NCI-H524 (cell line): Measurements from ENCODE around the gene RPL11.
"Not testable (repeated sequence)": the region's sequence is repeated elsewhere in the genome, so short reads cannot be mapped to it uniquely, and the experiment has no call there.

ENCODE experiments used
- DNase-seq, 2 experiments: peaks; one replicate each; lab custom pipeline; 2025; lab: John Stamatoyannopoulos, UW

Gene RPL11

GRCh38 chr1:23685197-23685596 lies 6.4 kb upstream of the RPL11 start:
- DNase-seq = not testable (repeated sequence)

- DNase-seq = not testable (repeated sequence)
These were observed 3.9 kb upstream of the RPL11 start for GRCh38 chr1:23687680-23688079.

GRCh38 chr1:23688281-23688680 lies 3.3 kb upstream of the RPL11 start:
- not testable (repeated sequence) for DNase-seq

DNA sequence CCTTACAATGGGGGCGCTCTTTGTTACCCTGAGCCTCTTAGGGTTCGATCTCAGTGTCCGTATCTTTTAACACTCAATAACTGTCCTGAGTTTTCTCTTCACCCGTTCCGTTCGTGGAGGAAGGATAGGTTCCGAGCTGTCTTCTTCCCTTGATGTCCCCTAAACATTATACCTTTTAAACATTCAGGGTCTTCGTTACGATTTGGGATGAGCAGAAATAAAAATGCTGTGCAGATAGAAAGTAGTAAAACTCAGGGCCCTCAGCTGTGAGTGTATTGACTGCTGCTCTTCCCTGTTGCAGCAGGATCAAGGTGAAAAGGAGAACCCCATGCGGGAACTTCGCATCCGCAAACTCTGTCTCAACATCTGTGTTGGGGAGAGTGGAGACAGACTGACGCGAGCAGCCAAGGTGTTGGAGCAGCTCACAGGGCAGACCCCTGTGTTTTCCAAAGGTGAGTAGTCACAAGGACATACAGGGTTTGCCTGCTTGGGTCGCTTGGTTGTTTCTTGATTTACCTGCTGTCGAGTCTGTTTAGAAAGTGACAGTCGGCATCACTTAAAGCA lies 784 bp downstream of the RPL11 start:
- no peak for DNase-seq

DNA sequence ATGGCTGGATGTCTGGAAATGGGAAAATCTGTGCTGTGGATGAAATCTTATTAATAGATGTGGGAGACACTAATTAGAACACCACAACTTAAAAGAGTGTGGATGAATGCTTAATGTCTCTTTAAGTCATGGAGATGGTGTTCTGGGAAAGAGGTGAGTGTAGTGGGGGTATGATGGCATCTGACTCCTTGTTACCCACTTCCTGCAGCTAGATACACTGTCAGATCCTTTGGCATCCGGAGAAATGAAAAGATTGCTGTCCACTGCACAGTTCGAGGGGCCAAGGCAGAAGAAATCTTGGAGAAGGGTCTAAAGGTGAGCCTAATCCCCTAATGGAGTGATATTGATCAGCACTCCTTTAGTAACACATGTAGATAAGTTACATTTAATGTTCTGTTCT lies 2.0 kb downstream of the RPL11 start:
- no peak for DNase-seq

- no peak for DNase-seq
These were observed 2.8 kb downstream of the RPL11 start for GRCh38 chr1:23694371-23694770.

DNA sequence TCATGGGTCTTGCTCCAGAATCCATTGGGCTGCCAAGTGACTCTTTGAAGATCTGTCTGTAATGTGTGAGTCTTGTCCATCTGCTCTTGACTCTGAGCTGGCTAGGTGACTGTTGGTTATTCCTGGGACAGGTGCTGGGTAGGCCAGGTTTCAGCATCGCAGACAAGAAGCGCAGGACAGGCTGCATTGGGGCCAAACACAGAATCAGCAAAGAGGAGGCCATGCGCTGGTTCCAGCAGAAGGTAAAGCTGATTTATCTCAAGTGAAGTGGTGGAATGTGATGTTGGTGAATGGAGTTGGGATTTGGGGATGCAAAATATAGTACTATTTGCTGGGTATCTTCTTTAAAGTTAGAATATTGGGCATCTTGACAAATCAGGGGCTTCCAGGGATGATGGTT lies 4.1 kb downstream of the RPL11 start:
- DNase-seq = no peak

GRCh38 chr1:23696335-23696989 lies 4.9 kb downstream of the RPL11 start:
- no peak for DNase-seq

DNA sequence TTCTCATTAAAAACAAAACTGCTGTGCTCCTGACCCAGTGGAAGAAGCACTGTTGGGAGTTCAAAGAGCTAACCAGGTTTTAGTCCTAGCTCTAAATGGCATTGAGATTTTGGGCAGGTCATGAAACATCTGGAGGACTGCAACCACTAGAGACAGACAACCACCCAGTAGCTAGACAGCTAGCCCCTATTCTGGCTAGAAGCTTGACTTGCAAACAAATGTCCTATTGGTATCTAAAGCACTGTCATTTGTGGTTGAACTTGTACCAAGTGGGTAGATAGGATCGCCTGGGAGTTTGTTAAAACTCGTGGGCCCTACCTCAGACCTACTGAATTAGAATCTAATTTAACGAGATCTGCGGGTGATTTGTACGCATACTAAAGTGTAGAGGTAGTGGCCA lies 6.9 kb downstream of the RPL11 start:
- DNase-seq = no peak

DNA sequence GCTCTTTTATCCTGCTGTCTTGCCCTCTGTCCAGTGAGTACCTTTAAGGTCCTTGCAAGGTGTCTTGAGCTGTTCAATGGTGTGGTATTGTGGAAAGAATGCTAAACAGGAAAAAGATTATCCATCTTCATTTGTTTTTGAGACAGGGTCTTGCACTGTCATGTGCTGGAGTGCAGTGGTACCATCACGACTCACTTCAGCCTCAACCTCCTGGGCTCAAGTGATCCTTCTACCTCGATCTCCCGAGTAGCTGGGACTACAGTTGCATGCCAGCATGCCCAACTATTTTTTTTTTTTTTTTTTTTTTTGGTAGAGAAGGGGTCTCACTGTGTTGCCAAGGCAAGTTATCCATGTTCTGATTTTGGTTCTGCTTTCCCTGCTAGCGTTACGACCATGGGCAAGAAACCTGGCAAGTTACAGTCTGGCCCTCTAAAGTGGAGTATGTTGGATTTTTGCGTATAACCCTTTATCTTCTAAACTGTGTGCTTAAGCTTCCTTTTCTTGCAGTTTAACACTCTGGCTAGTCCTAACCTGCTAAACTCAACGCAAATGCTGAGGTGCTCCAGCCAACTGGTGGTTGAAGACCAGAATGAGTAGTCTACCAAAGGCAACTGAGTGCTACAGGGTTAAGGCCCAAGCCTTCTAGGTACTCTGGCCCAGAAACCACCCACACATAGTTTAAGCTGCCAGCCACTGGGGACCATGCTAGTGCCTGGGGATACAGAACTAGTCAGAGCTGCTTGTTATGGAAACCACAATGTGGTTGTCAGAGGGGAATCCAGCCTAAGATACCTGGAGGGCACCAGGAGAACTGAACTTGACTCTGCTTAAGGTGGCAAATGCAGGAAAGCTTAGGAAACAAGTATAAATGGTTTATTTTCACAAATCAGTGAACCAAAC lies 7.9 kb downstream of the RPL11 start:
- no peak for DNase-seq

GRCh38 chr1:23701310-23701709 lies 9.7 kb downstream of the RPL11 start:
- DNase-seq = no peak

GRCh38 chr1:23701996-23702395 lies 10.4 kb downstream of the RPL11 start:
- no peak for DNase-seq

DNA sequence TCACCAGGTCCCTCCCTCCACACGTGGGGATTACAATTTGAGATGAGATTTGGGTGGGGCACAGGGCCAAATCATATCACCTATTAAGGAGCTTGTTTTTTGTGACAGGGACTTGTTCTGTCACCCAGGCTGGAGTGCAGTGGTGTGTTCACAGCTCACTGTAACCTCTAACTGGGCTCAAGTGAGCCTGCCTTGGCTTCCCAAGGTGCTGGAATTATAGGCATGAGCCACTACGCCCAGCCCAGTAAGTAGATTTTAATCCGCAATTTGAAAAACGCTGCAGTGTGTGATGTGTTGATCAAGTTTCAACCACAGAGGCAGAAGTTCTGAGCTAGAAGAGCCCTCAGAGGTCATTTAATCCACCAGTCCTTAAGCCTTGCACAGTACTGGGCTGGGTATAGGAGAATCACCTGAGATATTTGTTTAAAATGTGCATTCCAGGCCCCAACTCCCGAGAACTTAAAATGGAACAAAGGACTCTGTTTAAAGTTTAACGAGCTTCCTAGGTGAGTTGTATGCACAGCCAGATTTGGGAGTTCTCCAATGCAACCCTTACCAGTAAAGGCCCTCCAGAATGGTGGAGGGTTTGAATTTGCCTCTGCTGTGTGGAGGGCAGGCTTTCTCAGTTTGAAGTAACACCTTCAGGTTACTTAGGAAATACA lies 13.4 kb downstream of the RPL11 start:
- peak in 1 of 2 experiments; percentile 13 for DNase-seq

- DNase-seq = no peak
These were observed 17.6 kb downstream of the RPL11 start for GRCh38 chr1:23709229-23709628.

DNA sequence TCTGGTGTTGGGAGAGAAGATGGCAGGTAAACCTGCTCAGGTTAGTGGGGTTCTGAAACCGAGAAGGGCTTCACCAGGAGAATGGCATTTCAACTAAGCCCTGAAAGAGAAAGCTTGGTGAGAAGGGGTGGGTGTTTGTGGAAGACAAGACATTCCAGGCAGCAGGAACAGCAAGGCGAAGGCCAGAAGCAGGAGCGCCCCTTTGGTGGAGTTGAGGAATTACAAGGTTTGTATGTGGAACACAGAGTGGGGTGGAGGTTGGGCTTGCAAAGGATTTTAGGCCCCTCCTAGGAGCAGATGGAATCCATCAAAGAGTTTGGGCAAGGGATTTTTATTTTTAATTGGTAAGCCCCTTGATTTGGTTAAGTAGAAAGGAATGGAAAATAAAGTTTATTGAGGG lies 26.9 kb downstream of the RPL11 start:
- DNase-seq = peak in 1 of 2 experiments; percentile 53

DNA sequence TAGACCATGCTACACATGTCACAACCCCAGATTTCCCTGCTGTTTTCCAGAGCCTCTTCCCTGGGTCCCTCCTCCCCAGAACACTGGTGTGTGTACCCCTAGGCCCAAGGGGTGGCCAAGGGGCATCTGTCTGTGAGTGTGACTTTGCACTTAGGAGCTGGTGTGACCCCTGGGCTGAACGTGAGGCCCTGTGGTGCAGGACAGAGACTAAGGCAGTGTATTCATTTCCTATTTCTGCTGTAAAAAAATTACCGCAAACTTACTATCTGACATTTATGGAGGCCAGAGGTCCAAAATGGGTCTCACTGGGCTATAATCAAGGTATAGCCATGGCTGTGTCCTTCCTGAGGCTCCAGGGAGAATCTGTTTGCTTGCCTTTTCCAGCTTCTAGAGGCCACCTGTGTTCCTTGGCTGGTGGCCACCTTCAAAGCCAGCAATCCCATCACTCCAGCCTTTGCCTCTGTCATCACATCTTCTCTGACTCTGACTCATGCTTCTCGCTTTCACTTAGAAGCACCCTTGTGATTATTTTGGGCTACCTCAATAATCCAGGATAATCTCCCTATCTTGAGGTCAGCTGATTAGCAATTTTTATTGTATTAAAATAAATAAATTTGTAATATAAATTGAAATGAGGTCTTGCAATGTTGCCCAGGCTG lies 27.7 kb downstream of the RPL11 start:
- DNase-seq = no peak

- DNase-seq = no peak
These were observed 28.8 kb downstream of the RPL11 start for GRCh38 chr1:23720256-23720995.

DNA sequence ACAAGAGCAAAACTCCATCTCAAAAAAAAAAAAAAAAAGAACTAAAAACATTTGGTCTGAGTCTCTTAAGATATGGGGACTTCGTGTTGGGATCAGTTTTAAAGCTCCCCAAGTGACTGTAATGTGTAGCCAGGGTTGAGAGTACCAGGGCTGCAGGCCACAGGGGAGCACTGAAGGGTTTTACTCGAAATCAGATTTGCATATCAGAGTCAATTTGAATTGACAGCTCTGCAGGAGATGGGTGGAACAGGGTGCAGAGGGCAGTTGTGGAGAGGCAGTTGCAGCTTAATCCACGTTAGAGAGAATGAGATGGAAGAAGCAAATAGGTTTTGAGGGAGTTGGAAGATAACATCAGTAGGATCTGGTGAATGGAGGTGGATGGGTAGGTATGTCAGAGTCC lies 31.0 kb downstream of the RPL11 start:
- DNase-seq = no peak

GRCh38 chr1:23726686-23727085 lies 35.1 kb downstream of the RPL11 start:
- DNase-seq = no peak

GRCh38 chr1:23727362-23727811 lies 35.8 kb downstream of the RPL11 start:
- no peak for DNase-seq
